Measurements from ENCODE around the gene PDIK1L.
"Not testable (repeated sequence)": the region's sequence is repeated elsewhere in the genome, so short reads cannot be mapped to it uniquely, and the experiment has no call there.

Gene PDIK1L

DNA sequence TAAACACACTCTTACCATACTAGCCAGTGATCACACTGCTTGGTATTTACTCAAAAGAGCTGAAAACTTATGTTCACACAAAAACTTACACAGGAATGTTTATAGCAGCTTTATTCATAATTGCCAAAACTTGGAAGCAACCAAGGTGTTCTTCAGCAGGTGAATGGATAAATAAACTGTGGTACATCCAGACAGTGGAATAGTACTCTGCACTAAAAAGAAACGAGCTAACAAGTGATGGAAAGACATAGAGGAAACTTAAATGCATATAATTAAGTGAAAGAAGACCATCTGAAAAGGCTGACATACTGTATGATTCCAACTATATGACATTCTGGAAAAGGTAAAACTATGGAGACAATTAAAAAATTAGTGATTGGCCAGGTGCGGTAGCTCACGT, 20.7 kb upstream of the PDIK1L start:
- no peak for DNase-seq (ENCODE audit: low spot score)

DNA sequence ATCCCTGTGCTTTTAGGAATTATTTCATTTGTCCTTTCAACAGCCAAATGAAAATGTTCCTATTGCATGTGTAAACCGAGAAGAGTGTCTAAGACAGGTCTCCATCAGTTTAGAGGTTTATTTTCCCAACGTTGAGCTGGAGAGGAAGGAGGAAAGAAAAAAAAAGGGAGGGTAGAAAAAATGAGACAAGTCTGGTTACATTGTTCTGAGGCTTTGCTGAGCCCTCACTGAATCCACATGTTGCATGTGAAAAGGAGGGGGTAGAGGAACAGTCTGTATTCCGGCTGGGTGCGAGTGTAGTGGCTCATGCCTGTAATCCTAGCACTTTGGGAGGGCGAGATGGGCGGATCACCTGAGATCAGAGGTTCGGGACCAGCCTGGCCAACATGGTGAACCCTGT, 19.2 kb upstream of the PDIK1L start:
- no peak for DNase-seq (ENCODE audit: low spot score)

DNA sequence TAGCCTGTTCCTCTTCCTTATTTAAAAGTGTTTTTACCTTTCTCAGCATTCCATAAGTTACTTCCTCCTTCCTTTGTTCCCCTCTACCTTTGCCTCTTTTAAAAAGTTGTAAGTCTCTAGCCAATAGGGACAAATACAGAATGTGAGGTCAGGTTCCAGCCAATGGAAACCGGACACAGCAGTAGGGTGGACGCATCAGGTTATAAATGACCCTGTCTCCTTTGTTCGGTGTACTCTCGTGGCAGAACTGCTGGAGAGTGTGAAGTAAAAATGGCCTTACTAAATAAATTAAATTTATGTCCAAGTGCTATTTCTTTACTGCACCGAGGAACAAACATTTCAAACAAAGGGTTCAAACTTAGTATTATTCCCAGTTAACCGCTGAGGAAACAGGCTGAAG, 18.1 kb upstream of the PDIK1L start:
- not testable (repeated sequence) for DNase-seq (ENCODE audit: low spot score)

- no peak for DNase-seq (ENCODE audit: low spot score)
Measured at GRCh38 chr1:26094076-26094669, 17.5 kb upstream of the PDIK1L start.

DNA sequence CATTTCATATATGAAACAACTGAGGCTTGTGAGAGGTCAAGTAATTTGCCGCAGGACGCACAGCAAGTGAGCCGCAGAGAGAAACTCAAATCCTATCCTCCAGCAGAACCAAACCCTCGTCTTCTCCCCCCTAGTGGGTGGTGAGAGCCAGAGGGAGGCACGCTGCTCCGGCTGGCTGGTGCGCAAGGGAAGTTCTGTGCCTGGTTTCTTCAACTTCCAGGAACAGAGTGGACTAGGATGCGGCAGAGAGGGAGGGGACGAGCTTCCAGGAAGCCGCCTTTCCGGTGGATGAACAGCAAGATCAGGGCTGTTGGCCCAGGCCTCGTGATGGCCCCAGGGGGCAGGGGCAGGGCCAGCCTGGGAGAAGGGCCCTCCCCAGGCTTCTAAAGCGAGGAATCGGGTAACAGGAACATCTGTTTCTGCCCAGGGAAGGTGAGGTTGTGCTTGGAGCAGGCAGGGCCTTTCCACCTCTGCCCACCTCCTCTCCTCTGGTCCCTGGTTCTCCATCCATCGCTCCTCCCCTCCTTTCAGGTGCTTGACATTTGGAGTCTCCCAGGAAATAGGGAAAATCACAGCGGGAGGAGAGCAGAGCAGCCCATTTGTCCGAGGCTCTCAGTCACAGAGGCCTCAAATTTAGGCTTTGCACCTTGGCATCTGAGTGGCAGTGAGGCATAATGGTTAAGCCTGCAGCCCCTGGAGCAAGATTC, 16.8 kb upstream of the PDIK1L start:
- no peak for DNase-seq (ENCODE audit: low spot score)

DNA sequence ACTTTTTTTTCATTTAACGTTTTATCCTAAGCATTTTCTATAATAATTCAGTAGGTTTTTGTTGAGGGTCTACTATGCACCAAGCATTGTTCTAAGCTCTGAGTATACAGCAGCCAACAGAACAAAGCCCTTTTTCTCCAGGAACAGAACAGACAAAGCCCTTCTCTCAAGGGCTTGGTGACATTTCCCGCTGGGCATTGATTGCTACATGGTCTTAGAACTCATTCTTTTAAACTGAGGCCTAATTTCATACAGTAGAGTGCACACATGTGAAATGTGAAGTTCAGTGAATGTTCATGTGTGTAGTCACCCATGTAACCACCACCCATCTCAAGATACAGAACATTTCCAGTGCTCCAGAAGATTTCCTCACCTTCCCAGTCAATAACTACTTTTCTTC, 15.2 kb upstream of the PDIK1L start:
- no peak for DNase-seq (ENCODE audit: low spot score)

DNA sequence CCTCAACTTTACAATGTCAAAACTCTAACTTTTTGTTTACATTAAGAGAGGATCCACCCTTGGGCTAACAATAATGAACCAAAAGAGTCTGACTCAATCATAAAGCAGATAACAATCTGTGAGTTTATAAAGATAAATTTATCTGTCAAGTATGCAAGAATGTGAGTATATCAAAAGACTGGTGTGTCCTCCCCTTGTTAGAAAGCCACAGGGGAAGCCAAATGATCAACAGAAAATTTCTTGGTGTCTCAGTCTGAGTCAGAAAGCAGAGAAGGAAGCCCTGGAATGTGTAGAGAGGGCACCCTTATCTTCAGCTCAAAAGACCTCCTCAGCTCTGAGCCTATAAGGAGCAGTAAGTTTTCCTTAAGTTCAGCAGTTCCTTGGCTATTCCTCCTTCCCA, 13.9 kb upstream of the PDIK1L start:
- peak; percentile 51 for DNase-seq (ENCODE audit: low spot score)

DNA sequence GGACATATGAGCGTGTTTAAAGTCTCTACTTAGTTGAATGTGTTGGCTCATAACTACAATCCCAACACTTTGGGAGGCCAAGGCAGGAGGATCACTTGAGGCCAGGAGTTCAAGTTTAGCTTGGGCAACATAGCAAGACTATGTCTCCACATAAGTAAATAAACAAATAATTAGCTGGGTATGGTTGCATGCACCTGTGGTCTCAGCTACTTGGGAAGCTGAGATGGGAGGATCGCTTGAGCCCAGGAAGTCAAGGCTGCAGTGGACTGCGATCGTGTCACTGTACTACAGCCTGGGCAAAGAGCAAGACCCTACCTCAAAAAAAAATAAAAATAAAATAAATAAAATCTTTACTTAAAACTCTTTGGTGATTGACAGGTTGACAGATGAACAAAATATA, 13.0 kb upstream of the PDIK1L start:
- no peak for DNase-seq (ENCODE audit: low spot score)

DNA sequence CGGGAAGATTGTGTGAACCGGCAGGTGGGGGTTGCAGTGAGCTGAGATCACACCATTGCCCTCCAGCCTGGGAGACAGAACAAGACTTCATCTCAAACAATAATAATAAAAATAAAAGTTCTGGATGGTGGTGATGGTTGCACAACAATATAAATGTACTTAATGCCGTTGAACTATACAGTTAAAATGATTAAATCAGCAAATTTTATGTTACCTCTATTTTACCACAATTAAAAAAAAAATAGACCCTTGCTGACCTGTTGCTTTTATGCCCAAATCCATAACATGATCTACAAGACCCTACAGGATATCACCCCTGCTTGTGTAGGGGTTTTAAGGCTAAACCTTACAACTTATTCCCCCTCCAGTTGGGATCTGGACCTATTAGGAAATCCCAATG, 11.8 kb upstream of the PDIK1L start:
- no peak for DNase-seq (ENCODE audit: low spot score)

GRCh38 chr1:26100204-26100603, 11.4 kb upstream of the PDIK1L start:
- DNase-seq (ENCODE audit: low spot score): not testable (repeated sequence)

DNA sequence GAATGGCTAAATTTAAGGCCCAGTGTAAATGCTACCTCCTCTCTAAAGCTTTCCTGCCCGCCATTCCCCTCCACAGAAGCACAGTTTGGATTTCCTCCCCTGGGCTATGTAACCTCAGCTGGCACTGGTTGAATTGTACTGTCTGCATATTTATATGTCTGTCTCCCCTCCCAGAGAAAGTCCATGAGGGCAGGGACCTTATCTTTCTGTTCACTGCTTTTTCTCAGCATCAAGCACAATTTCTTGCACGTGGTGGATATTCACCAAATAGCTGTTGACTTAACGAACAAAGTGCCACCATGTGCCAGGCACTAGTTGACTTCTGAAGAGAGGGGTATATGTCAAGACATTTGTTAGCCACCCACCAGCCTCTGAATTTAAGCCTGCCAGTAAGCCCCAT, 9.5 kb upstream of the PDIK1L start:
- DNase-seq (ENCODE audit: low spot score): no peak

- no peak for DNase-seq (ENCODE audit: low spot score)
Measured at GRCh38 chr1:26102526-26102925, 9.1 kb upstream of the PDIK1L start.

GRCh38 chr1:26105226-26105548, 6.4 kb upstream of the PDIK1L start:
- DNase-seq (ENCODE audit: low spot score): not testable (repeated sequence)

GRCh38 chr1:26109229-26110164, 2.1 kb upstream of the PDIK1L start:
- no peak for DNase-seq (ENCODE audit: low spot score)

DNA sequence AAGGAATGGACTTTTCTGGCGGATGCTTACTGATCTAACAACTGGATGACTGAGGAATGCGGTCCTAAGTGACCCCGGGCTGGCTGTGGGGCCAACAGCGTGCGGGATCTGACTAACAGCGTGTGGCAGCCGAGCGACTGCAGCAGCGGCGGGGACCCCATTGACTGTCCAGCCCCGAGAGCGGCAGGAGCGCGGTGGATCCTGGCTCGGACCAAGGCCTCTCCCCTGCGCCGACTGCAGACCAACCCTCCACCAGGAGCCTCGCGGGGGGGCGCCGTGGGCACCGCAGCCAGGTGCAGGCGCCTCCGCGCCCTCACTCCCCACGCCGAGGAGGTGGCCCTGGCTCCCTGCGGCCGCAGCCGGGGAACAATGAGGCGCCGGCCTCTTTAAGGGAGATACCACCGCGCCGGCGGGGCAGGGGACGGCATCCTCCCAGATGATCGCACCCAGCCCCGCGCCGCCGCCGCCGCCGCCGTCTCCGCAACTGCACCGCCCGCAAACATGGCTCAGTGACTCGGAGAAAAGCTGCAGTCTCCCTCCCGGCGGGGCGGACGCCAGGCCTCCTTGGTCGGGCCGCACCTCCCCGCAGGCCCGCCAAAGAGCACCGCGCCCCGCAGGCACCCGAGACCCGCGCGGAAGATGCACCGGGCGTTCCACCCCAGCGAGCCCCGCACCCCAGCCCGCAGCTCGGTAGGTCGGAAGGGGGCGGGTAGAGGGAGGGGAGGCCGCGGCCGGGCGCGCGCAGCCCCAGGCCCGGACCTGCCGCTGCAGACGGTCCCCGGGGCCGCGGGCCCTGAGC, 694 bp upstream of the PDIK1L start:
- peak; percentile 66 for DNase-seq (ENCODE audit: low spot score)

GRCh38 chr1:26112407-26112775, 767 bp downstream of the PDIK1L start:
- peak; percentile 28 for DNase-seq (ENCODE audit: low spot score)

DNA sequence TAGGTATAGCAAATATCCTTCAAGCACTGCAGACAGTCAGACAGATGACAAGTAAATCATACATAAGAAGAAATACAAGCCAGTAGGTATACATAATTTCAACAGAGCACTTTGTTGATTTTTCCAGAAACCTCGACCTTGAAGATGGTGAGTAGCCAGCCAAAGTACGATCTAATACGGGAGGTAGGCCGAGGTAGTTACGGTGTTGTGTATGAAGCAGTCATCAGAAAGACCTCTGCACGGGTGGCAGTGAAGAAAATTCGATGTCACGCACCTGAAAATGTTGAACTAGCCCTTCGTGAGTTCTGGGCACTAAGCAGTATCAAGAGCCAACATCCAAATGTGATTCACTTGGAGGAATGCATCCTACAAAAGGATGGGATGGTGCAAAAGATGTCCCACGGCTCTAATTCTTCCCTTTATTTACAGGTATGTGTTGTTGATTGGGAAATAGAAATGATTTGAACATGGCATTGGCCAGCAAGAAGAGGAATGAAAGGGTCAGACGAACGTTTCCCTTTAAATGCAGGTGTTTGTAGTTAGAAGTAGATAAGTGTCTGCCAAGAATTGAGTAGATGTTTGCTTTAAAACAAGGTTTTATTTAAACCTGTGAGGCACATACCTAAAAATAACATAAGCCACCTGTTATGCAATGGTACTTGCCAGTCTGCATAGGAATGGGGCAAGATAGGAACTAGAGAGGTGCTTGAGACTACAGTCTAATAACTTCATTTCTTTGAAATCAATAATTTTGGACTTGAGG, 2.7 kb downstream of the PDIK1L start:
- DNase-seq (ENCODE audit: low spot score): no peak

GRCh38 chr1:26119892-26120608, 8.4 kb downstream of the PDIK1L start:
- no peak for DNase-seq (ENCODE audit: low spot score)

DNA sequence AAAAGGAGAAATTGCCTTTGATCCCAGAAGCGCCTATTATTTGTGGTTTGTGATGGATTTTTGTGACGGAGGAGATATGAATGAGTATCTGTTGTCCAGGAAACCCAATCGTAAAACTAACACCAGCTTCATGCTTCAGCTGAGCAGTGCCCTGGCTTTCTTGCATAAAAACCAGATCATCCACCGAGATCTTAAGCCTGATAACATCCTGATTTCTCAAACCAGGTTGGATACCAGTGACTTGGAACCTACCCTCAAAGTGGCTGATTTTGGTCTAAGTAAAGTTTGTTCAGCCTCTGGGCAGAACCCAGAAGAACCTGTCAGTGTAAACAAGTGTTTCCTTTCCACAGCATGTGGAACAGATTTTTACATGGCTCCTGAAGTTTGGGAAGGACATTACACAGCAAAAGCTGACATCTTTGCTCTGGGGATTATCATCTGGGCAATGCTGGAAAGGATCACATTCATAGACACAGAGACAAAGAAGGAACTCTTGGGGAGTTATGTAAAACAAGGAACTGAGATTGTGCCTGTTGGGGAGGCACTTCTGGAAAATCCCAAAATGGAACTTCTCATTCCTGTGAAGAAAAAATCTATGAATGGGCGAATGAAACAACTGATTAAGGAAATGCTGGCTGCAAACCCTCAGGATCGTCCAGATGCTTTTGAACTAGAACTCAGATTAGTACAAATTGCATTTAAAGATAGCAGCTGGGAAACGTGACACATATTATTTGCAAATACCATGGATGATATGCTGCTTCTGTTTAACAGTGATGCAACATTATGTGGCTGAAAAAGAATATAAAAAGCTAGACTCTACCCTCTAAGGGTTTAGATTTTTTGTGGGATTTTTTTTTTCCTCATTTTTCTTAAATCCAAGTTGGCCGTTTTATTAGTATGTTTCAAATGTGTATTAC, 10.5 kb downstream of the PDIK1L start:
- no peak for DNase-seq (ENCODE audit: low spot score)
